Endothelial cell (in vitro differentiated cells): ENCODE results near the gene MAMDC4. TPM values are rescaled to one million over a fixed set of nuclear protein-coding genes. Genes with fewer than 3 reads are reported as not detected.
A peak's percentile ranks its signal among the peaks of the same experiment; 100 is the strongest.

Experiments
- DNase-seq: peaks from one replicate; pipeline ENCODE4 v3.0.0; 2021; ENCODE audit warnings: low spot score
- H3K27ac Mint-ChIP-seq: one replicate; pipeline ENCODE4 v1.8.0; 2021; ENCODE audit warnings: mixed read lengths, inconsistent platforms; ENCODE audit not compliant: unreplicated experiment
- H3K27me3 Mint-ChIP-seq: one replicate; pipeline ENCODE4 v1.8.0; 2021; ENCODE audit warnings: mild to moderate bottlenecking, moderate library complexity, mixed read lengths, inconsistent platforms; ENCODE audit not compliant: unreplicated experiment
- H3K36me3 Mint-ChIP-seq: one replicate; pipeline ENCODE4 v1.8.0; 2021; ENCODE audit warnings: mild to moderate bottlenecking, low read depth, mixed read lengths, inconsistent platforms; ENCODE audit not compliant: unreplicated experiment
- H3K4me1 Mint-ChIP-seq: one replicate; pipeline ENCODE4 v1.8.0; 2021; ENCODE audit warnings: mild to moderate bottlenecking, mixed read lengths, inconsistent platforms; ENCODE audit not compliant: unreplicated experiment
- H3K4me3 Mint-ChIP-seq: one replicate; pipeline ENCODE4 v1.8.0; 2021; ENCODE audit warnings: mild to moderate bottlenecking, mixed read lengths, inconsistent platforms; ENCODE audit not compliant: unreplicated experiment
- H3K9me3 Mint-ChIP-seq: one replicate; pipeline ENCODE4 v1.8.0; 2021; ENCODE audit warnings: mixed read lengths, inconsistent platforms; ENCODE audit not compliant: unreplicated experiment
- CTCF ChIP-seq: fragments of 200-600 bp; sonication (generic); IDR thresholded peaks from one replicate; pipeline ENCODE4 v1.5.0; 2021; ENCODE audit warnings: antibody characterized with exemption; ENCODE audit not compliant: unreplicated experiment
- total RNA-seq: library from RNA; stranded (reverse); fragmentation: NEBNext Ultra II Directional; extraction: Animal tissue kit (Norgen Biotek cat#: 25700); gene quantifications from one replicate; pipeline ENCODE4 v1.2.1, GENCODE V29; 2021; ENCODE audit not compliant: unreplicated experiment

The MAMDC4 gene
- total RNA-seq, 1 donor from 2014 or later: 10.0 TPM

- Mint-ChIP-seq H3K36me3 (no peaks in the 10 kb centered on the region), H3K9me3 (no peaks in the 10 kb centered on the region), H3K27ac (no peak overlapping the region), H3K4me3 (no peak overlapping the region), H3K4me1 (no peaks in the 10 kb centered on the region), H3K27me3 (peaks cover 6% of the 10 kb centered on the region)
- DNase-seq: peak; percentile 6
- TF ChIP-seq CTCF: no peak
Observed at GRCh38 chr9:136855461-136856078, 3.4 kb downstream of the MAMDC4 start.

- no peak overlapping the region for H3K4me3 Mint-ChIP-seq
- H3K4me1 Mint-ChIP-seq: no peaks in the 10 kb centered on the region
- peak; percentile 9 for DNase-seq
- peaks cover 6% of the 10 kb centered on the region for H3K27me3 Mint-ChIP-seq
- no peaks in the 10 kb centered on the region for H3K36me3 Mint-ChIP-seq
- no peak for TF ChIP-seq CTCF
- H3K9me3 Mint-ChIP-seq: no peaks in the 10 kb centered on the region
- no peak overlapping the region for H3K27ac Mint-ChIP-seq
Observed at GRCh38 chr9:136856079-136856476, 3.9 kb downstream of the MAMDC4 start.

- Mint-ChIP-seq H3K4me3 (no peak overlapping the region), H3K27ac (no peak overlapping the region), H3K9me3 (no peaks in the 10 kb centered on the region), H3K36me3 (no peaks in the 10 kb centered on the region), H3K4me1 (no peaks in the 10 kb centered on the region), H3K27me3 (peaks cover 6% of the 10 kb centered on the region)
- no peak for DNase-seq
- no peak for TF ChIP-seq CTCF
Observed at GRCh38 chr9:136856541-136857141, 4.5 kb downstream of the MAMDC4 start.

GRCh38 chr9:136857166-136857565 is 5.0 kb downstream of the MAMDC4 start:
- peaks cover 4% of the 10 kb centered on the region for H3K27me3 Mint-ChIP-seq
- no peaks in the 10 kb centered on the region for H3K36me3 Mint-ChIP-seq
- no peaks in the 10 kb centered on the region for H3K4me1 Mint-ChIP-seq
- H3K9me3 Mint-ChIP-seq: no peaks in the 10 kb centered on the region
- H3K27ac Mint-ChIP-seq: no peak overlapping the region
- DNase-seq: no peak
- TF ChIP-seq CTCF: no peak
- H3K4me3 Mint-ChIP-seq: no peak overlapping the region
